HG03342 (cell line): ENCODE measurements around the gene OR51B5.
"Not testable (repeated sequence)": the region's sequence is repeated elsewhere in the genome, so short reads cannot be mapped to it uniquely, and the experiment has no call there.

Source experiments
- ATAC-seq: cut with Tn5 transposase; IDR thresholded peaks from one replicate; pipeline ENCODE4 v1.9.1; 2021; ENCODE audit warnings: mild to moderate bottlenecking, moderate library complexity; ENCODE audit not compliant: unreplicated experiment

Gene OR51B5, protein sequence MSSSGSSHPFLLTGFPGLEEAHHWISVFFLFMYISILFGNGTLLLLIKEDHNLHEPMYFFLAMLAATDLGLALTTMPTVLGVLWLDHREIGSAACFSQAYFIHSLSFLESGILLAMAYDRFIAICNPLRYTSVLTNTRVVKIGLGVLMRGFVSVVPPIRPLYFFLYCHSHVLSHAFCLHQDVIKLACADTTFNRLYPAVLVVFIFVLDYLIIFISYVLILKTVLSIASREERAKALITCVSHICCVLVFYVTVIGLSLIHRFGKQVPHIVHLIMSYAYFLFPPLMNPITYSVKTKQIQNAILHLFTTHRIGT

DNA sequence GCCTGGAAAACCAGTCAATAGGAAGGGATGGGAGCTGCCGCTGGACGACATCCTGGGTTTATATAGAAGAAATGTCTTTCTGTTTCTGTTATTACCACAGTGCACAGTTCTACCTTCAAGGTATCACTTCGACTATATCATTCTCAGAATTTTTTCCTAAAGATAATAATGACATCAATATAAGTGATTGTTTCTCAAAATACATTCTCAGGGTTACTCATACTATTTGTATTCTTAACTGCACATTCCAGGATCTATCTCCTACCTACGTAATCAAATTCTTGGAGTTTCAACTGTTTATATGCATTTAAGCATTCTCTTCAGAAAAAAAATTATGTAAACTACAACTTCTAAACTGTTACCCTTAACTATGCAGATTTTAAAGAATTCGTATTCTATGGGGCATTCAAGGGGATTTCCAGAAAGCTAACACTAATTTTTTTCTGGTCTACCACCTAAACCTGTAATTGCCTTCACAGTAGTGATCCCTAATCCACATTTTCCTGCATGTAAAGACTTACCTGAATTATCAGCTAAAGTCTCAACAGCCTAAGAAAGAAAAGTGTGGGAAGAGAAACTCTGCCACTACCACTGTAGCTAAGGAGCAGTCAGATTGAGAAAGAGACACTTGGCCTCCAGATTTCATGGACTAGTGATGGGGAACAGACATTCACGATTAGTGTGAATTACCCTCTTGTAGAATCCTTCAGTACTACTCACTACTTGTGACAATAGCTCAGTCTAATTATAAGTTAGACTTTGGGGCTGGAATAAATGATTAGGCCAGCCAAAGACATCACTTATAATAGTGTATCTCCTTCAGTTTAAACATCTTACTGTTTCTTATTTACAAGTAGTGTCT is at the start of gene OR51B5:
OR51B5 (minus strand) TSS at position 51 of the 862 bp plus-strand sequence; CDS start at position 51, 0 bp downstream.
- ATAC-seq = no peak

DNA sequence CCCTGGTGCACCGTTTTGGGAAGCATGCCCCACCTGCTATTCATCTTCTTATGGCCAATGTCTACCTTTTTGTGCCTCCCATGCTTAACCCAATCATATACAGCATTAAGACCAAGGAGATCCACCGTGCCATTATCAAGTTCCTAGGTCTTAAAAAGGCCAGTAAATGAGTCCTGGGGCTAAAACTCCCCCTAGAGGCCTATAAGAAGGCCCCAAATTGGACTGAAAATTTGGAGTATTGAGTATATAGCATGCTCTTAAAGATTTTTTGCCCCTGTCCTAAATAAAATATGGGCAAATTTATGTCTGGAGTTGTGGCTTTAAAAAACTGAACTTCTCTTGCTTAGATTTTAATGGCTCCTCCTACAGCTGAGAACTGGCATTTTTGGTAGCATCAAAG is 46.9 kb upstream of the OR51B5 start:
- no peak for ATAC-seq

DNA sequence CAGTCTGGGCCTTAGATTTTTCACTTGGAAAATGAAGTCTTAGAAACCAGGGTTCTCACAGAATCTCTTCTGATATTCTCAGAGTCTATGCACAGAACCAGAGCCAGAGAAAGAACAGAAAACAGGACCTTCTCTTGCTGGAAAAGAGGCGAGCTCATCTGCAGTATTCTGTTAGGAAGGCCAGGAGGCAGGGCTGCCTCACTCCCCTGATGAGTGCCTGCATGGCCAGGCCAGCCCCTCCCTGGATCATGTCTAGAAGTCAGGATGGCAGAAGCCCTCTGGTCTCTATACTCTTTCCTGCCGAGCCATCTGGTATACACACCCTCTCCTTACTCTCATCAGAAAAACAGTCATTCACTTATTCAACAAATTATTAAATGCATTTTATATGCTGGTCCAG is 41.0 kb upstream of the OR51B5 start:
- ATAC-seq = no peak

DNA sequence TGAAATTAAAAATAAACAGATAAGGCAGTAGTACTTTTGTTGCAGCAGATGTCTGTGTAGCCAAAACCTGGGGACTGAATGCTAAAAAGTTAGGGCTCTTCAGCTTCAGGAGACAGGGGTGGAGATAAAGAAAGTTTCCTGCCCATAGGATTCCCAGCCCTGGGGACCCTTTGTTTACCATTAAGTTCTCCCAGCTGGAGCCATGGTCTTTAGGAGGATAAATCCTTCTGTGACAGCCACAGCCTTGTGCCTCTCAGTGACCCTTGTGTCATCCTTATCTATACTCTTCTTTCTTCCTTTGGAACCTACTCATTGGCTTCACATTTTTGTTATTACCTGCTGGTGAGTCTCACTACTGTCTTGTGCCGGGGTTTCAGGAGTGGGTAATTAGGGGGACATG is 40.3 kb upstream of the OR51B5 start, which contains the start of gene OR51M1:
OR51M1 (plus strand) TSS at position 237 of the 400 bp plus-strand sequence. CDS start 5,587 bp downstream, outside the sequence.
- no peak for ATAC-seq

DNA sequence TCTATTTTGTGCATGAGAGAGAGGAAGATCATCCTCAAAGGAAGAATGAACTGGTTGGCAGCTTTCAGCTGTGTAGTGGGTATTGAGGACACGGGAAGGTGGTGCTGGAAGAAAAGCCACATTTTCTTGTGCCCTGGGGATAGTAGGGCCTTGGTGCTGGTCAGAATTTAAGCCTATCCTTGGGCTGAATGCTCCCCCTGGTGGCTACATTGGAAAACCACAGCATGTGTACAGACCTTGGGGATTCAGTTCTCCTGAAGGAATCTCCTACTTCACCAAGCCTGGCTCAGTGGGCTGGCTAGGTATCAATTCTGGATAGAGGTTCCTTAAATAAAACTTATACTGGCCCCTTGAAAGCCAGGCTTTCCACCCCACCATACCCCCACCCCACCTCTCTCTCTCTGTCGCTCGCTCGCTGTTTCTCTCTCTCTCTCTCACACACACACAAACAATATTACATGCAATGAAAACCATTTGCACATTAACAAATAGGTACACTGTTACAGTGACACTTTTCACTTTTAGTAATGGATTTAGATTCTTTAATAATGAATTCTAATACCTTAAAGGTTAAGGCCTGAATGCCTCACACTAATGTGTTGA is 37.5 kb upstream of the OR51B5 start:
- ATAC-seq = peak; percentile 94

DNA sequence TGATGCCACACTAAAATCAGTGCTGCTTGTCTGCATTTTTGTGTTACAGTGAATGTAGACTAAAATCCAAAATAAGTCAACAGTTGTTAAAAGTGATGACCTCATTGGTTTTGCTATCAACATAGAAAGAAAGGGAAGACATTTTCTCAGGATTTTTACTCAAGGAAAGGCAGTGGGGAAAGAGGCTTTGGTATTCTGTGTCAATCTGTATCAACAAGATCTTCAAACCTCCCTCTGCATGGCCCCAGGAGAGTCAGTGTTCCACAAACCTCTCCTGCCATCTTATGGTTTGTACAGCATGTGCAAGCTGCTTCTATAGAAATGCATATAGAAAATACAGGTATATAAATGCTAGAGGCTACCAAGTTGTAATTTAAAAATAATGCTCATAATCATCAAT is 26.5 kb upstream of the OR51B5 start:
- ATAC-seq = no peak

DNA sequence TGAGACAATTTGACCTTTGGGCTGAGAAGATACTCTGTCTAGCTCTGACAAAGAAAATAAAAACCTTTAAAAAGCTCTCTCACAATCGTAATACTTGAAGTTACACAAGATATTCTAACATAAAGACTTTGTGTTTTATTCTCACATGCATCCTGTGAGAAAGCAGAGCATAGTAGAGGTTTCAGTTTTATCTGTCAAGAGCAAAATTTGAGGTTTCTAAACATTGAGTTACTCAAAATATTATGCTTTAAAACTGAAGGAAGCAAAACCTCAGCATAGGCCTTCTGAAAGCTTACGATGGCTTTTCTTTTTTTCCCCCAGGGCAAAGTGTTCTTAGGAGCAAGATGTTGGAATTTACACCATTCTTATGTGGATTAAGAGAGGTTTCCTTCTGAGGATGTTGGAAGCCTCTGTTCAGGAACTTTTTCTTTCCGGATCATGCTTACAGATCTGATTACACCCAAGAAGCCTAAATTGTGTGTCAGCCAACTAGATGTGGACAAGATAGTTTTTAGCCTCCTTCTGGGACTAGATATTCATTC is 25.2 kb upstream of the OR51B5 start:
- no peak for ATAC-seq

DNA sequence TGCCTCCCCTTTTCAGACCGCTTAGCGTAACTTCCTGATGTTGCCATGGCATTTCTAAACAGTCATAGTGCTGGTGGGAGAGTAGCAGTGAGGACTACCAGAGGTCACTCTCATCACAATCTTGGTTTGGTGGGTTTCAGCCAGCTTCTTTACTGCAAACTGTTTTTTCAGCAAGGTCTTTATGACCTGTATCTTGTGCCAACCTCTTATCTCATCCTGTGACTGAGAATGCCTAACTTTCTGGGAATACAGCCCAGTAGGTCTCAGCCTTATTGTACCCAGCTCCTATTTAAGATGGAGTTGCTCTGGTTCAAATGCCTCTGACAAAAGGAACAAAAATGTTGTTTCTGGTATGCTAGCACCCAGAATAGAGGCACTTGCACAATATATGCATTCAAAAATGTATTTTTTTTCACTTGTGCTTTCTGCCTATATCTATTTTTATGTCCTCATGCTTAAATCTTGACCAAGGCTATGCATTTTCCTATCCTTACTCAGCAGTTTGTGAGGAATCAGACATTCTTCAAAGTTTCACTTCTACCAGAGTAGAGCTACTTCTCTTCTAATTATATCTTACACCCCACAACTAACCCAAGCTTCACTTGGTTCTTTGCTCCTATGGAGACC is 24.2 kb upstream of the OR51B5 start:
- ATAC-seq = no peak

DNA sequence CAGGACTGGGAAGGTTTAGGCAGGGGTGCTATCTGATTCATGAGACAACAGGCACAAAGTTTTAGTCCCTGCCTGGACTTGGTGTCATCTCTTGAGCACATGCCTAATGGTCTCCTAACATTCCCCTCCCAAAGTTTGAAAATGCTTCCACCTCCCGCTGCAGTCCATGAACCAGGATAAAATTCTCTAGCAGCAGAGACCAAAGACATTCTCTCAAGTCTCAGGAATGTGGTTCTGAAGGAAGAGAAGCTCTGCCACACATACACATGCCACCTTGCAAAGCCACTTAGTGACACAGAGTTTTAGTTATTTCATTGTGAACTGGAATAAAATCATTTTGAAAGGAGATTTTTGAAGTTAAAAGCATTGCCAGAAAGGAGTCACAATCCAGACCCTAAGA is 23.5 kb upstream of the OR51B5 start:
- no peak for ATAC-seq

DNA sequence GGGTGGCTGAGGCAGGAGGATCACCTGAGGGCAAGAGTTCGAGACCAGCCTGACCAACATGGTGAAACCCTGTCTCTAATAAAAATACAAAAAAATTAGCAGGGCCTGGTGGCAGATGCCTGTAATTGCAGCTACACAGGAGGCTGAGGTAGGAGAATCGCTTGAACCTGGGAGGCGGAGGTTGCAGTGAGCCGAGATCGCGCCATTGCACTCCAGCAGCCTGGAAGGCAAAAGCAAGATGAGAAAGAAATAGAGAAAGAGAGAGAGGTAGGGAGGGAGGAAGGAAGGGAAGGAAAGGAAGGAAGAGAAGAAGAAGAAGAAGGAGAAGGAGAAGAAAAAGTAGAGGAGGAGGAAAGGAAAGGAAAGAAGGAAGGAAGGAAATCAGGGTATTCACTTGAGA is 23.0 kb upstream of the OR51B5 start:
- not testable (repeated sequence) for ATAC-seq

DNA sequence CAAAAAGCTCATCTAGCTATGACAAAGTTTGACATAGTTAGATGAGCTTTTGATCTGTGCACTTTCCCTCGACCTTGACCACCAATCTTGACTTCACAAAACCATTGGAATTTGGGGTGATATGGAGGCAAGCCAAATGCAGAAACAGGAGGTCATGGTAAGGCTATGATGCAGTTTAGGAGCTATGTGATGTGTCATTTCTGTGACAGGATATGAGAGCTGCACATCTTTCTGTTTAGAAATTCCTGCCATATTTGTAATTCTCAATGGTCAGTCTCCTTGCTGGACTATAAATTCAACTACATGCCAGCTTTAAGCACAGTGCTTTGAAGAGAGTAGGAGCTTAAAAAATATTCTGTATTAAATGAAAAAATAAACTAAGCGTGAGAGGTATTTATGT is 20.9 kb upstream of the OR51B5 start:
- ATAC-seq = no peak

DNA sequence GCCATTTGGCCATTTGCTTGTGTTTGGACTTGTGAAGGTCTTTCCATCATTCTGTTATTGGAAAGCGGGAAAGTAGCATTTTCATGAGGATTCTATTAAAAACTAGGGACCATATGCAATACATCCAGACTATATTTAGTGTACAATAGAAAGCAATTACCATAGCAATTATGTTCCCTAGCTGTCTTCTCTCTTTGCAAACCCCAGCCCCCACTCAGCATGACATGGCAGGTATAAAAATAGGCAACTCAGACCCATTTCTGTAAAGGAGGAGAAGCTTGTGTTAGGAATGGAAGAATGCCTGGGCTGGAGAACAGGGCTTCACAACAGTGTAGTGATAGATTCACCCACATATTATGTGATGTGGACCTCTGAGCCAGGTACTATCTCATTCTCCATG is 20.4 kb upstream of the OR51B5 start:
- ATAC-seq = no peak

DNA sequence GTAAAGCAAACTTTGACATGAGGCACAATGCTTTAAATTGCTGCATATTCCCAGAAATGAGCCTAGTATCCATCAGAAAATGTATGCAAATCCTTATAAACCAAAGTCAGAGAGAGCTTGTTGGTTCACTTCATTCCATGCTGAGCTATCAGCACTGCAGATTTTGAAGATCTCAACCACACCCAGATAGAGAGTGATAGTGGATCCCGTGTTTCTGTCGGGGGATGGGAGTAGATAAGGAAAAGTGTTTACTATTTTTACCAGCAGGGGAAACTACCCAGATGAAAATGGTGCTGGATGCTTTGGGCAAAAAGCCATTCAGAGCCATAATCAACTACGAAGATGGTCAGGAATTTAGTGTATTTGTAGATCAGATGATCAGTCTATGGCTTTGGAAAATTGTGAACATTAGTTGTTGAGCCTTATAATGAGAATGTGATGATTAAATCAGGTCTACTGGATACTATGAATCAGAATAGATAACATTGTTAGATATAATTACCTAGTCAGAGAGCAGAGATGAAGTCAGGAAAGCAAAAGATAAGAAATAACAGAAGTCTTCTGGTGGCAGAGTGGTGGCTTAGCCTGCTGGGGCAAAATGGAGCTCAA is 18.8 kb upstream of the OR51B5 start:
- no peak for ATAC-seq

DNA sequence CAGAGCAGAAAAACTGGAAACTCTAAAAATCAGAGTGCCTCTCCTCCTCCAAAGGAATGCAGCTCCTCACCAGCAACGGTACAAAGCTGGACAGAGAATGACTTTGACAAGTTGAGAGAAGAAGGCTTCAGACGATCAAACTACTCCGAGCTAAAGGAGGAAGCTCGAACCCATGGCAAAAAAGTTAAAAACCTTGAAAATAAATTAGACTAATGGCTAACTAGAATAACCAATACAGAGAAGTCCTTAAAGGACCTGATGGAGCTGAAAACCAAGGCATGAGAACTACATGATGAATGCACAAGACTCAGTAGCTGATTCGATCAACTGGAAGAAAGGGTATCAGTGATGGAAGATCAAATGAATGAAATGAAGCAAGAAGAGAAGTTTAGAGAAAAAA is 12.7 kb upstream of the OR51B5 start:
- ATAC-seq = not testable (repeated sequence)

DNA sequence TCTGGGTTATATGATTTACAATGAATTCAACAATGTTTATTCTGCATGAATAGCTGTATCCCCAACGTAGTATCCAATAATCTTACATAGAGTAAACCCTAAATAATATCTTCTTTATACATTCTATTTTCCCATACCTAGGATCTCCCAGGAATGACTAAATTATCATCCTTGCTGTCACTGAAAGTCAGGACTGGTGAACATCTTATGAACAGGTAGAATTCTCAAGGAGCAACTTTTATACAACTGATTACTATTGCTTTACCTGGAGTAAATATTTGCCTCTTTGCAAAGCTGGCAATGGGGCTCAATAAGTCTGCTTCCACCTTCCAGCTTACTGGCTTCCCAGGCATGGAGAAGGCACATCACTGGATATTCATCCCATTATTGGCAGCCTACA is 7.9 kb upstream of the OR51B5 start, which contains the start of gene OR51B6:
OR51B6 (plus strand) TSS at position 301 of the 400 bp plus-strand sequence; CDS start at position 301, 0 bp downstream.
- ATAC-seq = no peak

DNA sequence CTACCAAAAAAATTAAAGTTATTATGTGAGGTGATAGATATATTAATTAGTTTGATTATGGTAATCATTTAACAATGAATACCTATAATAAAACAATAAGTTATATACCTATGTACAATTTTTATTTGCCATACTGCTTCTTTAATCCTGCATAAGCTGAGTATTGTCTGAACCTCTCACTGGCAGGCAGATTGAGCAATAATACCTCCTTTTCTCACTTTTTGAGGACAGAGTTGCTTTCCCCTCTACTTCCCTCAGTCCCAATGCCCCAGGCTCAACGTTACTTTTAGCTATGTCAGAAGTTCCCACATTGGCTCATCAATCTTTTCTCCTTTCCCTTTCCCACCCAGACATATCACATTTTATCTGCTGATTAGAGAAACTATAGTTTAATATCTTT is 6.2 kb upstream of the OR51B5 start:
- no peak for ATAC-seq

DNA sequence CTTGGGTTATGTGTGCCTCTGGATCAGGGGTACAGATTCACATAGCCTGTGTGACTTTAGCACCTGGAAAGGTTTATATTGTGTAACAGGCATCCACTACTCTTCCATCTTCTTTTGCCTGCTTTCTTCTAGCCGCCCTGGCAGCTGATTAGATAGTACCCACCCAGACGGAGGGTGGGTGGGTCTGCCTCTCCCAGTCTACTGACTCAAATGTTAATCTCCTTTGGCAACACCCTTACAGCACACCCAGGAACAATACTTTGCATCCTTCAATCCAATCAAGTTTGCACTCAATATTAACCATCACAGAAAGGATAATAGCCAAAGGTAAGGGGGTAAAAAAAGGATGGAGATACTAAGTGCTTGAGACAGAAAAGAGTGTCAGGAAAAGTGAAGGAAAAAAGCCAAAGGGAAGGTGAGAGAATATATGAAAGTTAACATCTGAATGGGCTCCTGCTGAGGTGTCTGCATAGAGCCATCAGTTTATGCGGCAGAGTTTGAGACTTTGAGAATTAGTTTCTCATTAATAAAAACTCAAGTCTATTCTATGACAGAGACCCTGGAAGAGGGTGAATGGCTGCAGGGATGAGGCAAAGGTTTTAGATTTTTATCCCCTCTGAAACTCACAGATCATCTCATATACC is 5.3 kb upstream of the OR51B5 start:
- no peak for ATAC-seq

DNA sequence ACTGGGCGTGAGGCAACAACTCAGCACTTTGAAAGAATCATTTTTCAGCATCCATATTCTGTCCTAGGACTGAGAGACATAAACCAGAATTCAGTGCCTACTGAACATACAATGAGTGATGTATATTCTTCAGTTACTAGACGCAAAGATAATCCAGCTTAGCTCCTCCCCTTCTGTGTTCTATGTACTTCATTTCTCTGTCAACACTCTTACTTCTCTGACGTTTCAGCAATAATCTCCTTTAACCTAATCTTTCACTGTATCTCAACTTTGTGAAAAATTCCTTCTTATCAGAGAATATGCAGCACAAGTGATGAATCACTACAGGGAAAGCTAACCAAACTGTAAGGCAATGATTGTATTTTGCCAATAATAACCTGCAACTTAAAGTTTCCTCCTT is 2.5 kb upstream of the OR51B5 start:
- ATAC-seq = no peak

DNA sequence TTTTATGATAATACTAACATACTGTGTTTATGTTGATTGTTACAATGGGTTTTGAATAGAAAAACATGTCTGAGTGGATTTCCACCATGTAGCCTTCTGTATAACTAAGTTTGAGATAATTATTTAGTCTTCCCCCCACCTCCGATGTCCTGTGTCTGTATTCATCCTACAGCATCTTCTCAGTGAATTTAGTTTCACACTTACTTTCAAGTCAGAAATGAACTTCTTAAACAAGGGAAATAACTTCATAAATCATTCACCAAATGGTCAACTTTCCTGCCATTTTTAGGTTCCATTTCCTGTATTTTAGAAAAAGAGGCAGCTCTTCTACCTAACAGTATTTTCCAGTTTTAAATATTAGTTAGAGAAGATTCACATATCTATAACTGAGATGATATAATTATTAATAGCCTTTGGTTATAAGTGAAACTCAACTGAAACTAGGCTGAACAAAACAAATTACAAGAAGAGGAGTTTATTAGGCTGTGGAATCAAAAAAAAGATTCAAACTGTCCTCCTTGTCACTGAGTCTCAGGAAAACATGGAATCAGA is 3.5 kb downstream of the OR51B5 start:
- ATAC-seq = peak; percentile 70

DNA sequence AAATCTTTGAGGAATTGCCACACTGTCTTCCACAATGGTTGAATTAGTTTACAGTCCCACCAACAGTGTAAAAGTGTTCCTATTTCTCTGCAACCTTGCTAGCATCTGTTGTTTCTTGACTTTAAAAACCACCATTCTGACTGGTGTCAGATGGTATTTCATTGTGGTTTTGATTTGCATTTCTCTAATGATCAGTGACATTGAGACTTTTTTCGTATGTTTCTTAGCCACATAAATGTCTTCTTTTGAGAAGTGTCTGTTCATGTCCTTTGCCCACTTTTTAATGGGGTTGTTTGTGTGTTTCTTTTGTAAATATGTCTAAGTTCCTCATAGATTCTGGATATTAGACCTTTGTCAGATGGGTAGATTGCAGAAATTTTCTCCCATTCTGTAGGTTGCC is 6.1 kb downstream of the OR51B5 start:
- not testable (repeated sequence) for ATAC-seq
